ENCODE results near the gene WRAP73. TPM values are rescaled to one million over a fixed set of nuclear protein-coding genes. Genes with fewer than 3 reads are reported as not detected.
"Not testable (repeated sequence)": the region's sequence is repeated elsewhere in the genome, so short reads cannot be mapped to it uniquely, and the experiment has no call there.

The WRAP73 gene
- total RNA-seq, 1 donor from 2014 or later, result 8.9 TPM

DNA sequence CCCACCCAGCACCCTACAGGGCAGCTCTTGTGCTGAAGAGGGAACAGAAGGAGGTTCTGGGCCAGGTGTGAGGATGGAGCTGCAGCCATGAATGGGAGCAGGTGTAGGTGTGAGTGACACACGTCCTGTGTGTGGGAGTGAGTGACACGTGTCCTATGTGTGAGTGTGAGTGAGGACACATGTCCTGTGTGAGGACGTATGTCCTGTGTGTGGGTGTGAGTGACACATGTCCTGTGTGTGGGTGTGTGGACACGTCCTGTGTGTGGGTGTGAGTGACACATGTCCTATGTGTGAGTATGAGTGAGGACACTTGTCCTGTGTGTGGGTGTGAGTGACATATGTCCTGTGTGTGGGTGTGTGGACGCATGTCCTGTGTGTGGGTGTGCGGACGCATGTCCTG lies 65.0 kb downstream of the WRAP73 start:
- no peak for DNase-seq (ENCODE audit: low spot score)
- ATAC-seq, result no peak

DNA sequence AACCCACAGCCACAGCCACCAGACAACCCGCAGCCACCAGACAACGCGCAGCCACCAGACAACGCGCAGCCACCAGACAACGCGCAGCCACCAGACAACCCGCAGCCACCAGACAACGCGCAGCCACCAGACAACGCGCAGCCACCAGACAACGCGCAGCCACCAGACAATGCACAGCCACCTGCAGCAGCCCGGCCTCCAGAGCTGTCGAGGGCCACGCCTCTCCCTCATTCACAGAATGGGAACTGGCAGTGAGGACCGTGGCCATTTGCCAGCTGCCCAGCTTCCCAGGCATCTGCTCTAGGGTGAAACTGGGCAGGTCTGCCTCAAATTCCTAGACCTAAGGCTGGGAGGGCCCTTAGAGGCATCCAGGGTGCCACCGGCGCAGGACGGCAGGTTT lies 66.2 kb downstream of the WRAP73 start:
- DNase-seq (ENCODE audit: low spot score); ATAC-seq: not testable (repeated sequence)

GRCh38 chr1:3581296-3582036 lies 68.4 kb downstream of the WRAP73 start:
- DNase-seq (ENCODE audit: low spot score) (no peak), ATAC-seq (no peak)

Other genes with a start within 250 kb of the WRAP73 start
- 8.1 TPM for gene ARHGEF16, start 195.4 kb downstream of the WRAP73 start, total RNA-seq
- 6.9 TPM for gene MEGF6, start 38.6 kb downstream of the WRAP73 start, total RNA-seq
- 49.9 TPM for gene TPRG1L, start 25.1 kb downstream of the WRAP73 start, total RNA-seq
- 0.08 TPM for gene TP73, start 2.4 kb upstream of the WRAP73 start, total RNA-seq
- gene CCDC27, start 102.3 kb upstream of the WRAP73 start, total RNA-seq, result not detected
- gene SMIM1, start 122.6 kb upstream of the WRAP73 start, total RNA-seq, result 4.9 TPM
- 27.5 TPM for gene LRRC47, start 146.4 kb upstream of the WRAP73 start, total RNA-seq
- 27.5 TPM for gene CEP104, start 207.1 kb upstream of the WRAP73 start, total RNA-seq
- gene DFFB, start 207.4 kb upstream of the WRAP73 start, total RNA-seq, result 3.1 TPM

All from left lobe of liver (tissue), 2 donors.